Esophagus squamous epithelium (tissue), 5 donors: ENCODE measurements around the gene GALNT14. TPM values are rescaled to one million over a fixed set of nuclear protein-coding genes. Genes with fewer than 3 reads are reported as not detected.

Experiments used
- DNase-seq: peaks from one replicate; lab custom pipeline; 2025; lab: John Stamatoyannopoulos, UW
- H3K27ac ChIP-seq, 4 donors: fragments of 200-600 bp; sonication (generic); one replicate each; pipeline ENCODE4 v1.5.1; 2016 to 2019; ENCODE audit warnings: mild to moderate bottlenecking in 1 of 4
- H3K27me3 ChIP-seq, 4 donors: fragments of 200-600 bp; sonication (generic); 1 replicate in 3 of 4; 2 replicates in 1 of 4; pipeline versions ENCODE4 v1.5.1 to v1.6.0; 2017 to 2021; ENCODE audit warnings: antibody characterized with exemption in 1 of 4
- H3K36me3 ChIP-seq, 3 donors: fragments of 200-600 bp; sonication (generic); one replicate each; pipeline ENCODE4 v1.5.1; 2016 to 2019
- H3K4me1 ChIP-seq, 3 donors: fragments of 200-600 bp; sonication (generic); one replicate each; pipeline ENCODE4 v1.5.1; 2017 to 2019
- H3K4me3 ChIP-seq, 4 donors: fragments of 200-600 bp; sonication (generic); 1 replicate in 3 of 4; 2 replicates in 1 of 4; pipeline ENCODE4 v1.5.1; 2016 to 2019; ENCODE audit warnings: mild to moderate bottlenecking in 2 of 4, moderate library complexity in 1 of 4
- H3K9me3 ChIP-seq, 3 donors: fragments of 200-600 bp; sonication (generic); one replicate each; pipeline ENCODE4 v1.5.1; 2016 to 2019
- CTCF ChIP-seq, 6 experiments: fragments of 450-650 bp in 4 of 6; fragments of 200-600 bp in 2 of 6; sonication (generic) in 2 of 6; IDR thresholded peaks; one replicate each; pipeline ENCODE4 v1.5.1; 2016 to 2019; ENCODE audit warnings: antibody characterized with exemption in 6 of 6, mild to moderate bottlenecking in 4 of 6, moderate library complexity in 4 of 6
- POLR2A ChIP-seq, 4 donors: fragments of 450-650 bp; IDR thresholded peaks; one replicate each; pipeline ENCODE4 v1.6.1; 2017; ENCODE audit warnings: antibody characterized with exemption in 4 of 4, mild to moderate bottlenecking in 4 of 4, moderate library complexity in 3 of 4
- WGBS, 2 donors: methylation state at CpG; one replicate each; pipeline ENCODE4 v1.1.5; 2018; 5-methylcytosine and 5-hydroxymethylcytosine counted together
- intact Hi-C: fragments of 100-400 bp; cut with DNase I; formaldehyde crosslinking; loops from one replicate; pipeline ENCODE4 v1.15.0; 2022
- total RNA-seq, 4 donors: library from RNA; depleted of rRNA; stranded (reverse); fragments of >200 nt; gene quantifications; one replicate each; pipeline ENCODE4 v1.1.0, GENCODE V29; 2016
- donor health status: DM: yes; HTN: yes; CAD: no.

The GALNT14 gene
- total RNA-seq, 4 donors from 2014 or later: 18.6 to 29.0 (median 21.3) TPM

GRCh38 chr2:30958193-30958917, 179.9 kb downstream of the GALNT14 start:
- TF ChIP-seq POLR2A (IDR thresholded peaks at IDR 0.05) (no peak), CTCF (IDR thresholded peaks at IDR 0.05) (no peak)
- no peak for DNase-seq
- H3K4me3 ChIP-seq: no peak overlapping the region
- intact Hi-C loops: no loop called here
- H3K27ac ChIP-seq: no peak overlapping the region
- H3K9me3 ChIP-seq: no peaks in the 10 kb centered on the region
- H3K36me3 ChIP-seq: peaks cover 0 to 9% (median 0%) of the 10 kb centered on the region in 3 donors
- peaks cover 0 to 5% (median 0%) of the 10 kb centered on the region in 3 donors for H3K4me1 ChIP-seq
- WGBS, 2 donors: 81 to 88% methylated on average over 14 to 15 of the region's 15 CpGs
- H3K27me3 ChIP-seq: no peaks in the 10 kb centered on the region

- H3K36me3 ChIP-seq: peaks cover 0 to 9% (median 0%) of the 10 kb centered on the region in 3 donors
- TF ChIP-seq CTCF (IDR thresholded peaks at IDR 0.05) (no peak), POLR2A (IDR thresholded peaks at IDR 0.05) (no peak)
- DNase-seq: no peak
- no peaks in the 10 kb centered on the region for H3K9me3 ChIP-seq
- intact Hi-C loops: no loop called here
- H3K27me3 ChIP-seq: no peaks in the 10 kb centered on the region
- no peak overlapping the region for H3K27ac ChIP-seq
- H3K4me3 ChIP-seq: no peak overlapping the region
- H3K4me1 ChIP-seq: peaks cover 0 to 5% (median 0%) of the 10 kb centered on the region in 3 donors
- 40% methylated on average over 1 of the region's 5 CpGs; no CpG with 5 or more reads in 1 of the 2 donors for WGBS, 2 donors
These were observed 180.6 kb downstream of the GALNT14 start for GRCh38 chr2:30957591-30957990.

GRCh38 chr2:30956995-30957394, 181.2 kb downstream of the GALNT14 start:
- H3K36me3 ChIP-seq: peaks cover 0 to 9% (median 0%) of the 10 kb centered on the region in 3 donors
- H3K27ac ChIP-seq: no peak overlapping the region
- H3K4me3 ChIP-seq: no peak overlapping the region
- TF ChIP-seq POLR2A (IDR thresholded peaks at IDR 0.05) (no peak), CTCF (IDR thresholded peaks at IDR 0.05) (no peak)
- DNase-seq: no peak
- intact Hi-C loops: no loop called here
- H3K4me1 ChIP-seq: peaks cover 0 to 5% (median 0%) of the 10 kb centered on the region in 3 donors
- H3K9me3 ChIP-seq: no peaks in the 10 kb centered on the region
- H3K27me3 ChIP-seq: no peaks in the 10 kb centered on the region

GRCh38 chr2:30955516-30956132, 182.6 kb downstream of the GALNT14 start:
- 89 to 91% methylated on average over 5 to 17 of the region's 17 CpGs for WGBS, 2 donors

More at GRCh38 chr2:30955516-30956132, 182.6 kb downstream of the GALNT14 start:
- no peak overlapping the region for H3K27ac ChIP-seq
- peaks cover 0 to 5% (median 0%) of the 10 kb centered on the region in 3 donors for H3K4me1 ChIP-seq
- DNase-seq: no peak
- H3K36me3 ChIP-seq: peaks cover 0 to 9% (median 0%) of the 10 kb centered on the region in 3 donors
- H3K27me3 ChIP-seq: no peaks in the 10 kb centered on the region
- no peaks in the 10 kb centered on the region for H3K9me3 ChIP-seq
- intact Hi-C loops: no loop called here
- no peak overlapping the region for H3K4me3 ChIP-seq
- TF ChIP-seq POLR2A (IDR thresholded peaks at IDR 0.05) (no peak), CTCF (IDR thresholded peaks at IDR 0.05) (no peak)
